Hematopoietic multipotent progenitor cell (in vitro differentiated cells): ENCODE measurements around the gene MTCL1. TPM values are rescaled to one million over a fixed set of nuclear protein-coding genes. Genes with fewer than 3 reads are reported as not detected.

Experiments
- DNase-seq, 3 donors: peaks; one replicate each; pipeline ENCODE4 v3.0.0-alpha.2; 2011 to 2015; ENCODE audit warnings: low read depth in 2 of 3, low spot score in 2 of 3
- total RNA-seq: library from RNA; depleted of rRNA; stranded (reverse); fragments of >200 nt; gene quantifications from one replicate; pipeline ENCODE4 v1.2.3, GENCODE V29; 2012

Gene MTCL1
- total RNA-seq, 1 donor: 1.9 TPM

DNA sequence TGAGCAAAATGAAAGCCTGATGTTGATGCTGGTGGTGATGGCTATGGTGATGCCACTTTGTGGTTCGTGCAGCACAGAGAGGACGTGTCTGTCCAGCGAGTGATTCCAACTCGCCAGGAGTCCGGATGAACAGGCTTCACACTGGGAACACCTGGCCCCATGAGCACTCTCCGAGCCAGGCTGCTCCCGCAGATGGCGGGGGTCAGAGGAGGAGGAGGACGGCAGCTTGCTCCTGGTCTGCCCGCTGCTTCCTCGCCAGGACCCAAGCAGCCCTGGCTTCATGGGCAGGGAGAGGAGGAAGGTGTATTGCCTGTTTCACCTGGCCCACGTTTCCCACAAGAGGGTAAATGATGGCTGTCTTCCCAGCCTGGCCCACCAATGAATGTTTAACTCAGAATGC lies 121.6 kb downstream of the MTCL1 start:
- DNase-seq: no peak

DNA sequence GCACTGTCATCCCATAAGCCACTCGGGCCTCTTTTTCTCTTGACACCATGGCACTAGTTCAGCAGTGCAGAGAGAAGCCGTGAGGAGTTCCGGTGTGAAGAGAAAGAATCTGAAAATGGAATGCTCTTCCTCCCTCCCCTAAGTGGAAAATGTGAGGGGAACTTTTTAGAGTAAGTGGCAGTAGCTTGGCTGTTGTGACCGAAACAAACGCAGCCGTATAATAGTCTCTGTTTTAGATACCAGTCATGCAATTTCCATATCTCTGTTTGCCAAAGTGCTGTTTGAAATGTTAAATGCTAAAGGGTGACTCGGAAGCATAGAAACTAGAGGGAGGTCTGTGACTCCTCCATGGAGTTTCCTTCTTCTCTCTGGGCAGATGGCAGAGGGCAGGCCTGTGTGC lies 122.9 kb downstream of the MTCL1 start:
- no peak for DNase-seq

DNA sequence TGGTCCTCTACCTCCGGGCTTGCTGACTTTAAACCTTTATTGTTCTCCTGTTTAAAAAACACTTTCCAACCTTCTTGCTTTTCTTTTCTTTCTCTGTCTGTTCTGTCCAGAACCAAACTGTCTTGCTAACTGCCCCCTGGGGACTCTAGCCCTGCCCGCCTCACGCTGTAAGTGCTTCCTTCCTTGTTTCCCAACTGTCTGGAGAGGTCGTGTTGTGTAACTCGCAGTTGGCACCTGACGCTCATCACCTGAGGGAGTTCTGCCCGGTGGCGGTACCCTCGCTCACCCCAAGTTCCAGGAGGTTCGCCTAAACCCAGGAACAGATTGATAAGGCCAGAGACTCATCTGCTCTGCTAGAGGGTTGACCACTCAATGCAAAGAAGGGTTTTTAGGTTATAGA lies 123.4 kb downstream of the MTCL1 start:
- DNase-seq: no peak

DNA sequence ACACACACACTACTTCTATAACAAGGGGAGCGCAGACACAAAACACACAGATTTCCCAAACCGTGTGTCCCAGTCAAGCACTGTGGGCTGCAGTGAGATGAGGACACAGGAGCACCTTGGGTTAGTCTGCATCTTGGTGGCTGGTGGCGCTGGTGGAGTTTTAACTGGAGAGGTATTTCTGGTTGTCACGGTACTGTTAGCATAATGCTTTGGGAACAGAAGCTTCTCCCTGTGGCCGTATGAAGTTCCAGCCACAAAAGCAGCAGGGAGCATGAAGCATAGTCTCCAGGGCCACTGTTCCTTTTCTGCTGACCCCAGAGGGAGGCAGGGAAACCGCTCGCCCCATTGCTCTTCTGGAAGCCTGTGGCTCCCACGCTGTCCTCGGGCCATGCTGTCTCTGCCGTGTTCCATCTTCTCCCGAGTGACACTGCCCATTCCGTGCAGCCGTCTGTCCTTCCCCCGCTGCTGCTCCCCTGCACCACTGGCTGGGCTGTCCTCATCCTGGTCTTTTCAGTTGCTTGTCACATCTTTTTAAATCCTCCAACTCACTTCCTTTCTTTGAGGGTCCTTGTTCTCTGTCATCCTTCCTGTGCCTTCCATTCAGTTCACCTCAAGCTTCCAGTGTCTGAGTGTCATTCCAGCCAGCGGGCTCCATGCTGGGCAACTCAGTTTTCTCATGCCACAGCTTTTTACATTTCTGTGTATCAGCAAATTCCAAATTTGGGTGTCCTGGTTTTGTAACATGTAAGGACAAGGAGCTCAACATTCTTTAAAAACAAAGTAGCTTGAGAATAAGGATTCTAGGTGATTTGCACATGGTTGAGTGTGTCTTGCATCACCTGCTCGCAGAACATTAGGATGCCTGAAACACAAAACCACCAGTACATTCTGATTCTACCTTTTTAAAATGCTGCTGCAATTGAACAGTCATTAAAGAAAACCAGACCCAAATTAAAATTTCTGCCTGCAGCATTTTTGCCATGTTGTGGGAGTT lies 125.0 kb downstream of the MTCL1 start:
- no peak for DNase-seq

DNA sequence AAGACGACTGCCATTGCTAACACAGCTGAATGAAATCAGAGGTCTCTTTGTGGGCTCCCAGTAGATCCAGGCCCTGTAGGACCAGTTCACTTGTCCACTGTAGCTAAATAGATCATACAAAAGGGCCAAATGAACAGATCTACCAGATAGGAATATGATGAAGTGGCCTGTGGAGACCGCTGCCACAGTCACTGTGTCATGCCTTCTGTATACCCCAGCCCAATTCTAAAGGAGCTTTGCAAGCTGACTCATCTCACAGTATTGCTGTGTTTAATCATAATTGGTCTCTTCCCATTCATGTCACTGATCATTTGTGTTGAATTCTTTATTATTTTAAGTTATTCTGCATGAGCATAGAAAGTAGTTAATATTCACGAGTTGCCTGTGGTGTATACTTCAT lies 125.8 kb downstream of the MTCL1 start:
- DNase-seq: no peak

DNA sequence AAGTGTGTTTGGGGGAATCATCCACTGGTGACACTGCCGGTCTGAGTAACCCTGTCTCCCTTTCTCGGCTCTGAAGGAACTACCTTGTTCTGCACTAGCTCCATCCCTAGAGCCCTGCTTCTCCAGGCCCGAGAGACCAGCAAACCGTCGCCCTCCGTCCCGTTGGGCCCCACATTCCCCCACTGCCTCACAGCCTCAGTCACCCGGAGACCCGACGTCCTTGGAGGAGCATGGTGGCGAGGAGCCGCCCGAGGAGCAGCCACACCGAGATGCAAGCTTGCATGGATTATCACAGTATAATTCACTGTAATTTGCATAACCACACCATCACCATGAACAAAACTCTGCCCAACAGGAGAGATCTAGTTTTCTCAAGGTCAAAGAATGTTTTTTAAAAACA lies 126.2 kb downstream of the MTCL1 start:
- no peak for DNase-seq

DNA sequence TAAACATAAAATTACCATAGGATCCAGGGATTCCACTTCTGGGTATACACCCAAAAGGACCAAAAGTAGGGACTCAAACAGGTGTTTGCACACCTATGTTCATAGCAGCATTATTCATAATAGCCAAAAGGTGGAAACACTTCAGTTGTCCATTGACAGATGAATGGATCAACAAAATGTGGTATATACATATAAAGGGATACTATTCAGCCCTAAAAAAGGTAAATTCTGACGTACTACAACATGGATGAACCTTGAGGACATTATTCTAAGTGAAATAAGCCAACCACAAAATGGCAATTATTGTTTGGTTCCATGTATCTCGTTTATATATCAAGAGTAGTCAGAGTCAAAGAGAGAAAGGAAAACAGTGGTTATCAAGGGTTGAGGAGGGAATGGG lies 128.1 kb downstream of the MTCL1 start:
- DNase-seq: no peak

DNA sequence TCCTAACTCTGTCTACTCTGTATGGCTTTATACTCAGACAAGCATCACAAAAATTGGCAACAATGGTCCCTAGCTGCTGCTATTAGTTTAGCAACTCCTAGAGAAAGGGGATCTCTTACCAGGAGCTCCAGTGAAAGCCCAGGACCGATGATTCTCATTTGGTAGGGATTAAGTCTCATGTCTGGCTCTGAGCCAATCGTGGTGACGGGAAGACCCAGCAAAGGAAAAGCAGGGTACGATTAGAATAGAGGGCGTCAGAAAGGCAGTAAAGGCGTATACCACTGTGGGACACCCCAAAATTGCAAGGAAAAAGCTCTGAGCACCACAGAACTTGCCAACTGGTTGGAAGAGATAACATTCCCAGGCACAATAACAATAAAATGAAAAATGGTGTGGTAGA lies 129.5 kb downstream of the MTCL1 start:
- no peak for DNase-seq

DNA sequence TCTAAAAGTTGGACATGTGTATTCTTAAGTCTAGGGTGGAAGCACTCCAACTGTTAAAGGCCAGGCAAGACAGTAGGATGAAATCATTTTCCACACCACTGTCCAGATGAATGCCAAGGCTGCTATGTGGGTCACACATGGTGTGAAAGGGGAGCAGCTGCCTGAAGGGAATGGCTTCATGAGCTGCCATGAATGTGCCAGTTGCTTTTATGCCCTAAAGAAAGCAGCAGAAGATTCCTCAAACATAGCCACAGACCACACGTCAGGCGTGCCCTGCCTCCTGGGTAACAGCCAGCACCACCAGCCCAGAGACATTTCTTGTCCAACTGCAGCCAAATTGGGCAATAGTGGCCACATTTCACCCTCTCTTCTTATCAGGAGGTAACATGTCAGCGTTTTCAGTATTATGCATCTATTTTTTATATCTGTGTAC lies 130.2 kb downstream of the MTCL1 start:
- peak in 2 of 3 donors; percentile 20 to 42 for DNase-seq

DNA sequence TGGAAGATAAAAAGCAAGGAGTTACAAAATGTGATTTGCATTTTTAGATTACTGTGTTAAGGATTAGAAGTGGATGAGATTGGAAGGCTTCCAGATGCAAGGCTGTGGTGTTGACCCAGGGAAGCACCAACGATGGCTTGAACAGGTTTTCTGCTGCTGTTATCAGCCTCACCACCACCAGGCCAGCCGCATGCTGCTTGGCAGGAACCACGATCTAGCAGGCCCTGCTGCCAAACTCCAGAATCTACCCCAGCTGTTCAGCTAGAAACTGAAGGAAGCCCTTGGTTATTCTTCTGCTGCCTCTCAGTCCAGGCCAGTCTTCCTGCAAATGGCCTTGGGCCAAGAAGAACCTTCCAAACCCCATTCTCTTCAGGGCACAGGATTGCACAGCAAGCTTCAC lies 133.9 kb downstream of the MTCL1 start:
- DNase-seq: peak in 1 of 3 donors; percentile 4

DNA sequence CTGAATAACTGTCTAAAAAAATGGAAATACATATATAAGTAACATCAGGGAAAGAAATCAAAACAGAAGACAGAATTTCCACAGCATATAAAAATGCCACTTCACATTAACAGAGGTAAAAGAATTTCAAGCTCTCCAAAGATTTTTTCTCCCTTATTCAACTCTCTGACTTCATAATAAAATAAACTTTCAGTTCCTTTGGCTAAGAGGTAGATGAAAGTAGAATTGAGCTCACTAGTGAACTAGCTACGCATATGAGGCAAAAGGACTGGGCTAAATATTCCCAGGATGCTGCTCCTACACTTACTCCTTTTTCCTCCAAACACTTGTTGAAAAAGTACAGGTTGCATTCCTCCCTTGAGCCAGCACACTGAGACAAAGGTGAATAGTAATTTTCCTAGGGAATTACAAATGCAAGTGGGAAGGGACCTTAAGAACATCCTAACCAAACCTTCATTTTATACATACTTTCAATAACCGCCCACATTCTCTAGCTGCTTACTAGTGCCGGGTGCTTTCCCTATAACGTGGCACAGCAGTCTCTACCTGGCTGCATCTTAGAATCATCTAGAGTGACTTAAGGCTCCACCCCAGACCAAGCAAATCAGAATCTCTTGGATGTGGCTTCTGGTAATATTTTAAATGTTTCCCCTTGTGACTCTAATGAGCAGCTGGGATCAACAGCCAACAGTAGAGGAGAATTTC lies 136.6 kb downstream of the MTCL1 start:
- no peak for DNase-seq

DNA sequence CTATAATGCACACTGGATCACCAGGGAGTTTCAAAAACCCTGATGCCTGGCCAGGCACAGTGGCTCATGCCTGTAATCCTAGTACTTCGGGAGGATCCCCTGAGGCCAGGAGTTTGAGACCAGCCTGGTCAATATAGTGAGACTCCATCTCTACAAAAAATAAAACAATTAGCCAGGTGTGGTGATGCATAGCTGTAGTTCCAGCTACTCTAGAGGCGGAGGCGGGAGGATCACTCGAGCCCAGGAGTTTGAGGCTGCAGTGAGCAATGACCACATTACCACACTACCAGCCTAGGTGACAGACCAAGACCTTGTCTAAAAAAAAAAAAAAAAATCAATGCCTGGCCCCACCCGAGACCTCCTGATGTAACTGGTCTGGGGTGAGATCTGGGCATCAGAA lies 137.2 kb downstream of the MTCL1 start:
- no peak for DNase-seq

DNA sequence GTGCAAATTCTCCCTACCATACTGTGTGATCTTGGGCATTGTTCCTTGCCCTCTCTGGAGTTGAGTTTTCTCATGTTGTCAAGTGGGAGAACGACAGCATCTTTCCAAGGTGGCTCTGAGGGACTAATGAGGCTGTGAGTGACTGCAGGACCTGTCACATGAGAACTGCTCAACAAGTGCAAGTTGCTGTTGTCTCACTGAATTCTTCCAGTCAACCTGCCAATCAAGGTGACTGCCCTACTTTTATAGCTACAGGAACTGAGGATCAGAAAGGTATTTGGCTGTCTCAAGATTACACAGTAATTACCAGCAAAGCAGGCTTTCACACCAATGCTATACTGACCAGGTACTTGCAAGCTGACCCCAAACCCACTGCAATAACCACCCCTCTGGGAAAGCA lies 137.6 kb downstream of the MTCL1 start:
- DNase-seq: no peak

DNA sequence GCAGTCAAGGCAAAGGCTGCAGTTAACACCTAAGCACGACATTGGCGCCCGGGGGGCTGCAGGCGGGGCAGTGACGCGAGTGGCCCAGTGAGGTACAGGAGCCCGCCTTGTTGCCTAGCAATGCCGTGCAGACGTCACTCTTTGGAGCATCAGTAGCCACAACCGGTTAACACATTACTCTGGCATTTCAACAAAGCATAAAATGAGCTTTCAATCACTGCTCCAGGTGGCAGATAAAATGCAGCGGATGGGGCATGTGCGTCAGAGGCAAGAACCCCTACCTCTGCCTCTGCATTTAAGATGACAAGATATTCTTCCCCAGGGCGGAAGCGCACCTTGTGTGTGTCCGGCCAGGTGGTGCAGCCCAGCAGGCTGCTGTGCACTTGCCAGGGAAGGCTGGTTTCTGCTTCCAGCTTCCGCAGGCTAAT lies 139.4 kb downstream of the MTCL1 start:
- DNase-seq: no peak

DNA sequence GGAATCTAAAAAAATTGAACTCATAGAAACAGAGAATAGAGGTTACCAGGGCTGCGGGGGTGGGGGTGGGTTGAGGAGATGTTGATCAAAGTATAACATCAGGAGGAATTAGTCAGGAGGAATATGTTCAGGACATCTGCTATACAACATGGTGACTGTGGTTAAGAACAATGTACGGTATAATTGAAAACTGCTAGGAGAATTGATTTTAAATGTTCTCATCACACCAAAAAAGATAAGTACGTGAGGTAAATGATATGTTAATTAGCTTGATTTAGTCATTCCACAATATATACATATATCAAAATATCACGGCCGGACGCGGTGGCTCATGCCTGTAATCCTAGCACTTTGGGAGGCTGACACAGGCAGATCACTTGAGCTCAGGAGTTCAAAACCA lies 140.2 kb downstream of the MTCL1 start:
- DNase-seq: no peak

DNA sequence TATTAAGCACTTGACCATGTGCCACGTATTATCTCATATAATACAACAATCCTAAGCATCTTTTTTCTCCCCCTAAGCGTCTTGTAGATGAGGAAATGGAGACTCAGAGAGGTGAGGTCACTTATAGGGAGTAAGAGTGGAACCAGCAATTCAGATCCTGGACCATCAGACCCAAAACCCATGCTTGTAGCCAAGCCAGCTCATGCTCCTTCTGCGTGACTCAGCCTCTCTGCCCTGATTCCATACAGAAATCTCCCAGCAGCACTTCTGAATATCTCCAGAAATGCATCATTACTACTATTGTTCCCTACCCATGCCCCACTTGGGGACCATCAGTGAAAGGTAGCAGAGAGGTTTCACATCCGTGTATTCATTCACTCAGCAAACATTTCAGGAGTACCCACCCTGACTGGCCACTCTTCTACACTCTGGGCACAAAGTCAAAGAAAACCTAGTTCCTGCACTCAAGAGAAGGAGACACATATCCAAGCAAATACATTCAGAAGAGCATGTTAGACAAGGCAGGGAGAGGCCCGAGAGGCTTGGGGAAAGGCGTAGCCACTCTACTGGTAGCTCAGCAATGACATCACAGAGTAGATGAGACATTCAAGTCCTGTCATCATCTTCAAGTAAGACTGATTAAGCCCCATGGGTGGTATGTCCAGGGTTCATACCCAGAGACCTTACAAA lies 141.9 kb downstream of the MTCL1 start:
- no peak for DNase-seq

DNA sequence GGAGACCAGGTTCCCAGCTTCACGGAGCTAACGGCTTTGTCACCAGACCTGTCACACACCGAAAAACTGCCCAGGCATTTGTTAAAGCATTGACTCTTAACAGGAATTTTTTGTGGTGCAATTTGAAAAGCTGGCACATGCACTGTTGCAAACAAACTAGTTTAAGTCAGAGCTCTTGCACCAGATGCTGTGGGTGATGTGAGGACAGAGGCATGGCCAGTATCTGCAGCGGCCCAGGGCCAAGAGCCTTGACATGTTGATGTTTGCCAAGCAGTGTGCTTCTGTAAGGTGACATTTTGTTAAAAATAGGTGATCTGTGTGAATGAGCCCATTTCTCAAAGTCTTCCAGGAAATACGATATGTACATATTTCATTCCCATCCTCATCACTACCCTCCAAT lies 142.5 kb downstream of the MTCL1 start:
- DNase-seq: no peak

DNA sequence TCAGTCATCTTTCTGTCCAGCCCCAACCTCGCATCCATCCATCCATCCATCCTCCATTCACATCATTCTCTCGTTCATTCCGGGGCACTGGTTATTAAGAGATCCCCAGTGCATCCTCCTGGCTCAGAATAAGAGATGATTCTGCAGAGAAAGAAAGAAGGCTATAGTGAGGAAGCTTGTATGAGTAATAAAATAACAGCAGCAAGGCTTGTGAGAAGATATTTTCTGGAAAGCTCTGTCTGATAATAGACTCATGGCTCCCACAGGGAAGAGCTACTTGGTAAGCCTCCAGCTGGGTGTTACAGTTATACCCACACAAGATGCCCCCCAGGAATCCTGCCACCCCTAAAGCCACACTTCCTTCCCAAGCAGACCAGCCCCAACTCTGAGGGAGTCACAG lies 143.2 kb downstream of the MTCL1 start:
- DNase-seq: no peak

DNA sequence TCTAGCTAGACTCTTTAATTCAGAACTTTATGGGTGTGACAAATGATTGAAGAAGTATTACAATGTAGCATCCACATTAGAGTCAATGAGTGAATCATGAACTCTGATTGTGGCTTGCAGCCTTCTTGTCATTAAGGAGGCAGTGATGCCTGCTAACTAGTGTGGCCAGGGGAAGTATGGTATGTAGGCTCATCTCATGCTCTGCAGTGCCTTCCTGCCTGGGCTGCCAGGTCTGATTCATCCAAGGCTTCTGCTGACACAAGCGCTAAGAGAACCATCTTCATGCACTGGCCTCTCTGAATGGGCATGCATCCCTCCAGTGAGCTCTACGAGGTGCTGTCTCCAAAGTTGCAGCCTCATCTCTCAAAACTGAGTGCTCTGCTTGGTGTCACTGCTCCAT lies 144.3 kb downstream of the MTCL1 start:
- no peak for DNase-seq

DNA sequence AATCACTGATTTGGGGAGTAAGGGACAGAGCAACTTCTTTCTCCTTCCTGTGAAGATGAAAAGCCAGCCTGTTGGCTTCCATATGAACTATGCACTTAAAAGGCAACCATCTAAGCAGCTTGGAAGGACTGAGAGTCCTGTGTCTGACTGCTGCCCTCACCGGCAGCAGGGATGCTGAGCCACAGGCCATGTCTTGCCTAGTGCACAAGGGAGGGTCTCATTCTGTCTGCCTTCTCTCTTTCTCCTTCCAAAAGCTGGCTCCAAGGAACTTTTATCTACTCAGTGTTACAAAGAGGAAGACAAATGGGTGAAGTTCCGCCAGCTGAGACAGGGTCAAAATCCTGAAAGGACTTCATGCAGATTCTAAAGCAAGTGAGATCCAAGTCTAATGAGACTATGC lies 146.3 kb downstream of the MTCL1 start:
- no peak for DNase-seq

DNA sequence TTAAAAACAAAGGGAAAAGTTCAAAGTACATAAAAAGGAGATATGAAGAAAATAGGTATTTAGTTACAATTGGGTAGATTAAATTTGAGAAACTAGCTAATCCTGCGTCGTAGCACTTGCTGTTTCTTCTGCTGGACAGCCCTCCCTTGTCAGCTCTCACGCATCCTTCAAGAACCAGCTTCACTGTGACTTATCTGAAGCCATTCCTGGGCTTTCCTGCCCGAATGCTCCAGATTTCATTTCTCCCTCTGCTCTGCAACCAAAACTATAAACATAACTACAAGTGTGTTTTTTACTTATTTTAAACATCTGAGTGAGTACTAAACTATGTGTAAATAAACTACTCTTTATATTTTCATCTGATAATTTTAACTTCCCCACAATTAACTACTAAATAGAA lies 149.2 kb downstream of the MTCL1 start:
- no peak for DNase-seq
